GM23338 (cell line): ENCODE measurements around the gene DUS2. TPM values are rescaled to one million over a fixed set of nuclear protein-coding genes. Genes with fewer than 3 reads are reported as not detected.

Source experiments
- ATAC-seq: fragments of 200-7000 bp; cut with Tn5 transposase; 3 replicates; pipeline ENCODE4 v1.9.1; 2020
- DNase-seq: peaks from one replicate; pipeline ENCODE4 v3.0.0-alpha.2; 2015; ENCODE audit warnings: low spot score
- H2AFZ ChIP-seq: fragments of 200-600 bp; sonication (generic); 2 replicates; pipeline ENCODE4 v1.8.0; 2016; ENCODE audit warnings: antibody characterized with exemption, mild to moderate bottlenecking, moderate library complexity
- H3F3A ChIP-seq: fragments of 200-600 bp; sonication (generic); replicated peaks from 2 replicates; pipeline ENCODE4 v1.8.0; 2017; ENCODE audit warnings: antibody characterized with exemption, mixed run types, low read depth
- H3K27ac ChIP-seq: fragments of 200-600 bp; sonication (generic); 2 replicates; pipeline ENCODE4 v1.6.1; 2016; ENCODE audit warnings: low read depth
- H3K27me3 ChIP-seq: fragments of 200-600 bp; sonication (generic); 2 replicates; pipeline ENCODE4 v1.8.0; 2016; ENCODE audit warnings: mild to moderate bottlenecking, mixed run types, moderate library complexity; ENCODE audit not compliant: insufficient read depth
- H3K36me3 ChIP-seq: fragments of 200-600 bp; sonication (generic); 2 replicates; pipeline ENCODE4 v1.8.0; 2016; ENCODE audit warnings: mild to moderate bottlenecking; ENCODE audit not compliant: insufficient read depth
- H3K4me1 ChIP-seq: fragments of 200-600 bp; sonication (generic); 2 replicates; pipeline ENCODE4 v1.8.0; 2016; ENCODE audit warnings: mild to moderate bottlenecking, moderate library complexity; ENCODE audit not compliant: insufficient read depth
- H3K4me2 ChIP-seq: fragments of 200-600 bp; sonication (generic); 2 replicates; pipeline ENCODE4 v1.7.1; 2017; ENCODE audit warnings: mixed run types
- H3K4me3 ChIP-seq: fragments of 200-600 bp; sonication (generic); 2 replicates; pipeline ENCODE4 v1.6.1; 2016; ENCODE audit warnings: mixed run types
- H3K79me2 ChIP-seq: fragments of 200-600 bp; sonication (generic); replicated peaks from 2 replicates; pipeline ENCODE4 v1.8.0; 2017; ENCODE audit warnings: mild to moderate bottlenecking; ENCODE audit not compliant: insufficient read depth
- H3K9me2 ChIP-seq: fragments of 200-600 bp; sonication (generic); 2 replicates; pipeline ENCODE4 v1.8.0; 2017; ENCODE audit not compliant: insufficient read depth
- H4K20me1 ChIP-seq: fragments of 200-600 bp; sonication (generic); replicated peaks from 2 replicates; pipeline ENCODE4 v1.8.0; 2017; ENCODE audit warnings: mild to moderate bottlenecking; ENCODE audit not compliant: insufficient read depth
- H3K27ac Mint-ChIP-seq: 2 replicates; pipeline ENCODE4 v1.8.0; 2020; ENCODE audit warnings: inconsistent platforms, mild to moderate bottlenecking, moderate library complexity, mixed read lengths
- H3K27me3 Mint-ChIP-seq: 3 replicates; pipeline ENCODE4 v1.8.0; 2022; ENCODE audit warnings: low read depth, mild to moderate bottlenecking, moderate library complexity, mixed read lengths, inconsistent platforms; ENCODE audit not compliant: insufficient read depth, poor library complexity
- H3K36me3 Mint-ChIP-seq: 3 replicates; pipeline ENCODE4 v1.8.0; 2021; ENCODE audit warnings: low read depth, mild to moderate bottlenecking, inconsistent platforms, moderate library complexity, mixed read lengths
- H3K4me1 Mint-ChIP-seq: 3 replicates; pipeline ENCODE4 v1.8.0; 2020; ENCODE audit warnings: mild to moderate bottlenecking, inconsistent platforms, mixed read lengths
- H3K4me3 Mint-ChIP-seq: 3 replicates; pipeline ENCODE4 v1.8.0; 2021; ENCODE audit warnings: moderate library complexity, mild to moderate bottlenecking, inconsistent platforms, mixed read lengths
- H3K9me3 Mint-ChIP-seq: 3 replicates; pipeline ENCODE4 v1.8.0; 2020; ENCODE audit warnings: moderate library complexity, mild to moderate bottlenecking, inconsistent platforms, mixed read lengths
- CREB1 ChIP-seq: fragments of 250-450 bp; sonication (Bioruptor Pico); IDR thresholded peaks from 2 replicates; pipeline ENCODE4 v1.5.0; 2020; ENCODE audit warnings: low read depth, mild to moderate bottlenecking, moderate library complexity
- ETS1 ChIP-seq: IDR thresholded peaks from 2 replicates; pipeline ENCODE4 v1.6.1; 2016; ENCODE audit warnings: antibody characterized with exemption
- EZH2 ChIP-seq: fragments of 200-600 bp; sonication (generic); IDR thresholded peaks from one replicate; pipeline ENCODE4 v1.8.0; 2017; ENCODE audit warnings: antibody characterized with exemption, mild to moderate bottlenecking, low read depth; ENCODE audit not compliant: unreplicated experiment
- EZH2phosphoT487 ChIP-seq: fragments of 200-600 bp; sonication (generic); IDR thresholded peaks from one replicate; pipeline ENCODE4 v1.8.1; 2018; ENCODE audit warnings: antibody characterized with exemption; ENCODE audit not compliant: unreplicated experiment
- JUNB ChIP-seq: IDR thresholded peaks from one replicate; pipeline ENCODE4 v1.6.1; 2016; ENCODE audit warnings: antibody characterized with exemption; ENCODE audit not compliant: unreplicated experiment
- NANOG ChIP-seq: IDR thresholded peaks from 2 replicates; pipeline ENCODE4 v1.6.1; 2016; ENCODE audit warnings: antibody characterized with exemption, borderline replicate concordance
- POLR2AphosphoS5 ChIP-seq: IDR thresholded peaks from 2 replicates; pipeline ENCODE4 v1.6.1; 2016; ENCODE audit warnings: antibody characterized with exemption, low read depth
- STAT1 ChIP-seq: IDR thresholded peaks from one replicate; pipeline ENCODE4 v1.6.1; 2016; ENCODE audit warnings: antibody characterized with exemption; ENCODE audit not compliant: unreplicated experiment
- ZNF114 ChIP-seq: fragments of 250-450 bp; sonication (Bioruptor Pico); IDR thresholded peaks from 2 replicates; pipeline ENCODE4 v1.5.0; 2020; ENCODE audit warnings: mild to moderate bottlenecking, moderate library complexity
- ZNF331 ChIP-seq: fragments of 250-450 bp; sonication (Bioruptor Pico); IDR thresholded peaks from 2 replicates; pipeline ENCODE4 v1.5.0; 2020; ENCODE audit warnings: low read depth, mild to moderate bottlenecking, moderate library complexity
- ZNF462 ChIP-seq: fragments of 250-450 bp; sonication (Bioruptor Pico); IDR thresholded peaks from 2 replicates; pipeline ENCODE4 v1.5.0; 2020; ENCODE audit warnings: mild to moderate bottlenecking, moderate library complexity
- polyA plus RNA-seq: library from polyadenylated mRNA; unstranded; fragments of >200 nt; fragmentation: Nextera tagmentation; extraction: Ambion mirVana; gene quantifications from 2 replicates; pipeline ENCODE4 v1.2.1, GENCODE V29; 2016
- total RNA-seq: library from RNA; depleted of rRNA; stranded (reverse); fragments of >200 nt; shearing (Covaris generic); gene quantifications from 2 replicates; pipeline ENCODE4 v1.2.3, GENCODE V29; 2014
- TF ChIP-seq, protein P1 (sequence below), 2 experiments: fragments of 200-600 bp in 1 of 2; sonication (generic) in 1 of 2; conservative IDR thresholded peaks; 2 replicates each; pipeline versions ENCODE4 v1.5.1 to v1.6.1; 2016 to 2017; ENCODE audit warnings: antibody characterized with exemption in 2 of 2, low read depth in 2 of 2, mild to moderate bottlenecking in 2 of 2, moderate library complexity in 1 of 2
- TF ChIP-seq, protein P2 (sequence below): IDR thresholded peaks from one replicate; pipeline ENCODE4 v1.6.1; 2018; ENCODE audit warnings: antibody characterized with exemption; ENCODE audit not compliant: unreplicated experiment

DUS2 gene
- total and polyA plus RNA-seq, 2 experiments from 2014 or later: 13.3 to 26.4 TPM

GRCh38 chr16:68069511-68070248 lies 46.6 kb downstream of the DUS2 start:
- H4K20me1 ChIP-seq: no peaks in the 10 kb centered on the region; the same call in none of the 2 replicates
- no peak overlapping the region for H3K4me3 Mint-ChIP-seq
- DNase-seq: no peak
- peaks cover 9% of the 10 kb centered on the region for H3K27me3 Mint-ChIP-seq
- H3K4me1 ChIP-seq: no peaks in the 10 kb centered on the region
- H3K36me3 ChIP-seq: no peaks in the 10 kb centered on the region
- H3K36me3 Mint-ChIP-seq: peaks cover 37% of the 10 kb centered on the region
- no peak for TF ChIP-seq ZNF331 (CRISPR knock-in tag)
- no peak for TF ChIP-seq CREB1 (CRISPR knock-in tag)
- no peak for TF ChIP-seq ZNF114
- TF ChIP-seq ZNF462 (CRISPR knock-in tag): no peak
- TF ChIP-seq, protein P1, sequence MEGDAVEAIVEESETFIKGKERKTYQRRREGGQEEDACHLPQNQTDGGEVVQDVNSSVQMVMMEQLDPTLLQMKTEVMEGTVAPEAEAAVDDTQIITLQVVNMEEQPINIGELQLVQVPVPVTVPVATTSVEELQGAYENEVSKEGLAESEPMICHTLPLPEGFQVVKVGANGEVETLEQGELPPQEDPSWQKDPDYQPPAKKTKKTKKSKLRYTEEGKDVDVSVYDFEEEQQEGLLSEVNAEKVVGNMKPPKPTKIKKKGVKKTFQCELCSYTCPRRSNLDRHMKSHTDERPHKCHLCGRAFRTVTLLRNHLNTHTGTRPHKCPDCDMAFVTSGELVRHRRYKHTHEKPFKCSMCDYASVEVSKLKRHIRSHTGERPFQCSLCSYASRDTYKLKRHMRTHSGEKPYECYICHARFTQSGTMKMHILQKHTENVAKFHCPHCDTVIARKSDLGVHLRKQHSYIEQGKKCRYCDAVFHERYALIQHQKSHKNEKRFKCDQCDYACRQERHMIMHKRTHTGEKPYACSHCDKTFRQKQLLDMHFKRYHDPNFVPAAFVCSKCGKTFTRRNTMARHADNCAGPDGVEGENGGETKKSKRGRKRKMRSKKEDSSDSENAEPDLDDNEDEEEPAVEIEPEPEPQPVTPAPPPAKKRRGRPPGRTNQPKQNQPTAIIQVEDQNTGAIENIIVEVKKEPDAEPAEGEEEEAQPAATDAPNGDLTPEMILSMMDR (conservative IDR thresholded peaks at IDR 0.05; ENCODE audit: low read depth in 2 of 2): no peak
- TF ChIP-seq POLR2AphosphoS5: no peak
- no peak for TF ChIP-seq EZH2phosphoT487
- TF ChIP-seq ETS1: no peak
- TF ChIP-seq EZH2: no peak
- no peak for TF ChIP-seq STAT1
- TF ChIP-seq, protein P2, sequence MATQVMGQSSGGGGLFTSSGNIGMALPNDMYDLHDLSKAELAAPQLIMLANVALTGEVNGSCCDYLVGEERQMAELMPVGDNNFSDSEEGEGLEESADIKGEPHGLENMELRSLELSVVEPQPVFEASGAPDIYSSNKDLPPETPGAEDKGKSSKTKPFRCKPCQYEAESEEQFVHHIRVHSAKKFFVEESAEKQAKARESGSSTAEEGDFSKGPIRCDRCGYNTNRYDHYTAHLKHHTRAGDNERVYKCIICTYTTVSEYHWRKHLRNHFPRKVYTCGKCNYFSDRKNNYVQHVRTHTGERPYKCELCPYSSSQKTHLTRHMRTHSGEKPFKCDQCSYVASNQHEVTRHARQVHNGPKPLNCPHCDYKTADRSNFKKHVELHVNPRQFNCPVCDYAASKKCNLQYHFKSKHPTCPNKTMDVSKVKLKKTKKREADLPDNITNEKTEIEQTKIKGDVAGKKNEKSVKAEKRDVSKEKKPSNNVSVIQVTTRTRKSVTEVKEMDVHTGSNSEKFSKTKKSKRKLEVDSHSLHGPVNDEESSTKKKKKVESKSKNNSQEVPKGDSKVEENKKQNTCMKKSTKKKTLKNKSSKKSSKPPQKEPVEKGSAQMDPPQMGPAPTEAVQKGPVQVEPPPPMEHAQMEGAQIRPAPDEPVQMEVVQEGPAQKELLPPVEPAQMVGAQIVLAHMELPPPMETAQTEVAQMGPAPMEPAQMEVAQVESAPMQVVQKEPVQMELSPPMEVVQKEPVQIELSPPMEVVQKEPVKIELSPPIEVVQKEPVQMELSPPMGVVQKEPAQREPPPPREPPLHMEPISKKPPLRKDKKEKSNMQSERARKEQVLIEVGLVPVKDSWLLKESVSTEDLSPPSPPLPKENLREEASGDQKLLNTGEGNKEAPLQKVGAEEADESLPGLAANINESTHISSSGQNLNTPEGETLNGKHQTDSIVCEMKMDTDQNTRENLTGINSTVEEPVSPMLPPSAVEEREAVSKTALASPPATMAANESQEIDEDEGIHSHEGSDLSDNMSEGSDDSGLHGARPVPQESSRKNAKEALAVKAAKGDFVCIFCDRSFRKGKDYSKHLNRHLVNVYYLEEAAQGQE: no peak
- no peak for TF ChIP-seq NANOG
- TF ChIP-seq JUNB: no peak
- H3K4me3 ChIP-seq: no peak overlapping the region
- no peaks in the 10 kb centered on the region; the same call in 2 of the 3 replicates for H3K9me3 Mint-ChIP-seq
- 0 out of 2 replicates have a peak, but pooled peaks cover 3% of the 10 kb centered on the region for H3F3A ChIP-seq
- no peaks in the 10 kb centered on the region for H3K9me2 ChIP-seq
- no peak overlapping the region for H3K27ac ChIP-seq
- peaks cover 3% of the 10 kb centered on the region; the same call in 2 of the 3 replicates for H3K4me1 Mint-ChIP-seq
- no peak overlapping the region for H3K4me2 ChIP-seq
- no peak for ATAC-seq
- no peak overlapping the region for H3K27ac Mint-ChIP-seq
- no peaks in the 10 kb centered on the region for H3K27me3 ChIP-seq
- H2AFZ ChIP-seq: no peak overlapping the region
- no peaks in the 10 kb centered on the region for H3K79me2 ChIP-seq
